Panc1 (cell line): ENCODE measurements around the gene DLGAP1. TPM values are rescaled to one million over a fixed set of nuclear protein-coding genes. Genes with fewer than 3 reads are reported as not detected.

Experiments used
- ATAC-seq: fragments of 200-7000 bp; cut with Tn5 transposase; 2 replicates; pipeline ENCODE4 v1.9.1; 2020; ENCODE audit warnings: mild to moderate bottlenecking, moderate library complexity
- BruUV-seq: library from RNA; stranded (reverse); fragments of 400-500 nt; replicated peaks from 2 replicates; lab custom pipeline; 2021; lab: Mats Ljungman, UMichigan
- CTCF ChIA-PET: fragments of 300-600 bp; sonication (Branson Sonifier 250); formaldehyde crosslinking; loops from one replicate; lab custom pipeline; 2022; ENCODE audit warnings: antibody characterized with exemption; lab: Charles Lee
- POLR2A ChIA-PET: fragments of 300-600 bp; sonication (Branson Sonifier 250); formaldehyde crosslinking; loops from one replicate; lab custom pipeline; 2022; ENCODE audit warnings: antibody characterized with exemption; lab: Charles Lee
- DNase-seq: peaks from one replicate; pipeline ENCODE4 v3.0.0-alpha.2; 2010; ENCODE audit warnings: low read depth, low spot score
- H3K27ac ChIP-seq: 2 replicates; pipeline ENCODE4 v1.5.1; 2011; ENCODE audit warnings: mild to moderate bottlenecking, low read length, inconsistent platforms
- H3K27me3 ChIP-seq: fragments of 200-500 bp; sonication (Bioruptor generic); 2 replicates; pipeline ENCODE4 v1.6.0; 2014; ENCODE audit warnings: low read length, inconsistent platforms; ENCODE audit not compliant: control insufficient read depth, insufficient read depth
- H3K36me3 ChIP-seq: fragments of 200-500 bp; sonication (Bioruptor generic); 2 replicates; pipeline ENCODE4 v1.5.1; 2014; ENCODE audit warnings: inconsistent platforms, mild to moderate bottlenecking, low read length, moderate library complexity; ENCODE audit not compliant: control insufficient read depth, insufficient read depth
- H3K4me1 ChIP-seq: 2 replicates; pipeline ENCODE4 v1.5.1; 2011; ENCODE audit warnings: inconsistent platforms, mild to moderate bottlenecking, low read length, moderate library complexity; ENCODE audit not compliant: control insufficient read depth, insufficient read depth
- H3K4me3 ChIP-seq, 2 experiments: 2 replicates each; pipeline ENCODE4 v1.5.1; 2011 to 2012; ENCODE audit warnings: low read depth in 2 of 2, low read length in 2 of 2, mild to moderate bottlenecking in 2 of 2, inconsistent platforms in 1 of 2, moderate library complexity in 1 of 2
- H3K9me3 ChIP-seq: fragments of 200-500 bp; sonication (Bioruptor generic); 2 replicates; pipeline ENCODE4 v1.5.1; 2014; ENCODE audit warnings: low read depth, mild to moderate bottlenecking, inconsistent platforms, low read length, moderate library complexity; ENCODE audit not compliant: control insufficient read depth, insufficient read depth
- CTCF ChIP-seq: fragments of 450-650 bp; IDR thresholded peaks from 2 replicates; pipeline ENCODE4 v1.5.1; 2017; ENCODE audit warnings: mild to moderate bottlenecking
- POLR2AphosphoS5 ChIP-seq: IDR thresholded peaks from 2 replicates; pipeline ENCODE4 v1.6.1; 2012; ENCODE audit warnings: mild to moderate bottlenecking, low read depth, low read length, moderate library complexity
- REST ChIP-seq, 2 experiments: IDR thresholded peaks; 2 replicates each; pipeline ENCODE4 v1.6.1; 2011 to 2012; ENCODE audit warnings: low read depth in 2 of 2, control low read depth in 1 of 2, low read length in 1 of 2, mild to moderate bottlenecking in 1 of 2, moderate library complexity in 1 of 2; ENCODE audit not compliant: insufficient read depth in 1 of 2
- SIN3A ChIP-seq: IDR thresholded peaks from 2 replicates; pipeline ENCODE4 v1.6.1; 2012; ENCODE audit warnings: low read depth, mild to moderate bottlenecking, low read length, moderate library complexity, borderline replicate concordance; ENCODE audit not compliant: insufficient read depth
- TCF7L2 ChIP-seq: IDR thresholded peaks from 2 replicates; pipeline ENCODE4 v1.6.1; 2011; ENCODE audit warnings: mild to moderate bottlenecking, low read depth, low read length, inconsistent platforms
- in situ Hi-C: cut with HindIII; loops from 2 replicates; pipeline ENCODE4 v1.10.0; 2016; ENCODE audit warnings: low sequenced_read_pairs, low pct_unique_long_range_greater_than_20kb
- intact Hi-C: fragments of 100-400 bp; cut with micrococcal nuclease; formaldehyde crosslinking; loops from one replicate; pipeline ENCODE4 v1.10.0; 2022; ENCODE audit not compliant: unreplicated experiment
- total RNA-seq: library from RNA; stranded (reverse); gene quantifications from one replicate; pipeline ENCODE4 v1.2.1, GENCODE V29; 2021; ENCODE audit not compliant: unreplicated experiment

The DLGAP1 gene
- total RNA-seq, 1 experiment from 2014 or later, result 1.8 TPM

GRCh38 chr18:3616142-3616541 is 839.0 kb downstream of the DLGAP1 start:
- DNase-seq, result no peak
- no TSS peak for BruUV-seq
- H3K4me1 ChIP-seq, result peaks cover 64% of the 10 kb centered on the region
- intact Hi-C loops, result no loop called here
- H3K27me3 ChIP-seq, result no peaks in the 10 kb centered on the region
- no peak overlapping the region for H3K4me3 ChIP-seq
- POLR2A ChIA-PET, result interaction anchor here (0.7 kb wide), 2 partner anchors 10 to 368 kb away, joined by 3 to 4 read pairs; no protein-coding TSS in a partner anchor
- H3K27ac ChIP-seq, result peak overlapping the region; percentile 93
- no peaks in the 10 kb centered on the region for H3K9me3 ChIP-seq
- CTCF ChIA-PET, result no interaction called here
- in situ Hi-C loops, result no loop called here
- no peak for ATAC-seq
- H3K36me3 ChIP-seq, result no peaks in the 10 kb centered on the region
- no peak for TF ChIP-seq CTCF
- TF ChIP-seq POLR2AphosphoS5, result no peak
- no peak for TF ChIP-seq TCF7L2
- TF ChIP-seq SIN3A, result no peak
- TF ChIP-seq REST (IDR thresholded peaks at IDR 0.05; ENCODE audit: insufficient read depth in 1 of 2, low read depth in 2 of 2, low read length in 1 of 2), result no peak

GRCh38 chr18:3615374-3615985 is 839.6 kb downstream of the DLGAP1 start:
- intact Hi-C loops, result no loop called here
- Histone ChIP-seq H3K27me3 (no peaks in the 10 kb centered on the region), H3K4me3 (no peak overlapping the region), H3K9me3 (no peaks in the 10 kb centered on the region), H3K36me3 (no peaks in the 10 kb centered on the region), H3K27ac (peak overlapping the region; percentile 93), H3K4me1 (peaks cover 63% of the 10 kb centered on the region)
- TF ChIP-seq REST (IDR thresholded peaks at IDR 0.05; ENCODE audit: insufficient read depth in 1 of 2, low read depth in 2 of 2, low read length in 1 of 2), result no peak
- no peak for TF ChIP-seq CTCF
- TF ChIP-seq TCF7L2, result no peak
- TF ChIP-seq SIN3A, result no peak
- no peak for TF ChIP-seq POLR2AphosphoS5
- ATAC-seq, result no peak
- ChIA-PET POLR2A (interaction anchor here (0.7 kb wide), 1 partner anchor 9 kb away, joined by 3 read pairs; no protein-coding TSS in a partner anchor), CTCF (no interaction called here)
- BruUV-seq, result no TSS peak
- DNase-seq, result no peak
- in situ Hi-C loops, result no loop called here
